Measurements from ENCODE around the gene TNS1. TPM values are rescaled to one million over a fixed set of nuclear protein-coding genes. Genes with fewer than 3 reads are reported as not detected.

The TNS1 gene
- total RNA-seq, 1 experiment from 2014 or later: 3.4 TPM

GRCh38 chr2:217751952-217752351 lies 250.8 kb downstream of the TNS1 start:
- Mint-ChIP-seq H3K27ac (no peak overlapping the region), H3K9me3 (peaks cover 2 to 3% of the 10 kb centered on the region in 2 experiments; a peak in 2 of 5 replicates), H3K4me1 (peaks cover 10 to 22% of the 10 kb centered on the region in 2 experiments), H3K27me3 (ENCODE audit: low read depth) (peaks cover 31% of the 10 kb centered on the region), H3K36me3 (ENCODE audit: insufficient read depth in 1 of 3, low read depth in 3 of 3) (no peaks in the 10 kb centered on the region), H3K4me3 (no peak overlapping the region; a peak in 1 of 5 replicates)
- no peak overlapping the region for H4K5ac ChIP-seq (ENCODE audit: insufficient read length, low read depth, low read length)
- H2BK5ac ChIP-seq (ENCODE audit: insufficient read length, low read length): no peak overlapping the region
- no peaks in the 10 kb centered on the region for H3K79me1 ChIP-seq (ENCODE audit: insufficient read depth, low read depth, low read length, poor library complexity, severe bottlenecking)
- no peaks in the 10 kb centered on the region for H4K20me1 ChIP-seq (ENCODE audit: control insufficient read depth, insufficient read depth, insufficient read length)
- H3K4ac ChIP-seq (ENCODE audit: low read depth, low read length): no peak overlapping the region
- H3K14ac ChIP-seq (ENCODE audit: insufficient read depth, low read length): no peak overlapping the region
- no peak overlapping the region for H2BK120ac ChIP-seq (ENCODE audit: low read depth, low read length, poor library complexity, severe bottlenecking)
- no peak overlapping the region for H3K4me2 ChIP-seq (ENCODE audit: insufficient read depth, insufficient read length, low read length)
- no peak overlapping the region for H2BK12ac ChIP-seq (ENCODE audit: insufficient read length, low read depth, low read length)
- H3T11ph ChIP-seq (ENCODE audit: low read length): no peak overlapping the region
- H3K9me3 ChIP-seq (ENCODE audit: control insufficient read depth, low read depth, low read length): no peaks in the 10 kb centered on the region
- H3K4me1 ChIP-seq (ENCODE audit: insufficient read depth, low read length): no peaks in the 10 kb centered on the region
- H3K27ac ChIP-seq (ENCODE audit: insufficient read length, low read depth, low read length): no peak overlapping the region
- H3K18ac ChIP-seq (ENCODE audit: insufficient read length, low read depth, low read length): no peak overlapping the region
- H3K27me3 ChIP-seq (ENCODE audit: insufficient read depth, low read length): no peaks in the 10 kb centered on the region
- peaks cover 2% of the 10 kb centered on the region for H3K23me2 ChIP-seq (ENCODE audit: insufficient read length, low read depth, low read length, poor library complexity, severe bottlenecking)
- no peak for TF ChIP-seq CTCF (conservative IDR thresholded peaks at IDR 0.05)
- no peak overlapping the region for H3K9ac ChIP-seq (ENCODE audit: extremely low read depth, insufficient read length, low read length)
- no peak overlapping the region for H3K23ac ChIP-seq (ENCODE audit: insufficient read length, low read depth, low read length)
- no peak overlapping the region for H4K8ac ChIP-seq (replicated peaks; ENCODE audit: insufficient read length, low read depth, low read length)
- H2BK20ac ChIP-seq (ENCODE audit: low read depth, low read length, poor library complexity, severe bottlenecking): no peak overlapping the region
- no peak for DNase-seq
- no peak overlapping the region for H2BK15ac ChIP-seq (ENCODE audit: low read depth, low read length)
- H3K79me2 ChIP-seq (ENCODE audit: insufficient read depth, low read length): no peaks in the 10 kb centered on the region
- H2AFZ ChIP-seq (ENCODE audit: low read length): no peak overlapping the region
- H2AK5ac ChIP-seq (ENCODE audit: insufficient read length, low read length): no peak overlapping the region
- no CpG with 5 or more reads among the region's 1 CpG for WGBS (ENCODE audit: extremely low coverage, insufficient read length, low lambda C conversion rate)
- H3K56ac ChIP-seq (ENCODE audit: insufficient read length, low read depth, low read length): no peak overlapping the region
- H4K91ac ChIP-seq (ENCODE audit: insufficient read length, low read depth, low read length): no peak overlapping the region
